Lower lobe of right lung (tissue), 2 donors: Measurements from ENCODE around the gene PACRG. TPM values are rescaled to one million over a fixed set of nuclear protein-coding genes. Genes with fewer than 3 reads are reported as not detected.
A peak's percentile ranks its signal among the peaks of the same experiment; 100 is the strongest.

Experiments used
- ATAC-seq, 2 donors: fragments of 200-7000 bp; cut with Tn5 transposase; one replicate each; pipeline ENCODE4 v1.9.1; 2020 to 2022; ENCODE audit warnings: mild to moderate bottlenecking in 2 of 2, moderate library complexity in 2 of 2
- DNase-seq: peaks from one replicate; pipeline ENCODE4 v3.0.0-alpha.2; 2020
- H3K27ac ChIP-seq: fragments of 200-600 bp; one replicate; pipeline ENCODE4 v1.8.0; 2022
- H3K27me3 ChIP-seq: fragments of 200-600 bp; one replicate; pipeline ENCODE4 v1.8.0; 2022; ENCODE audit warnings: low read depth
- H3K36me3 ChIP-seq: fragments of 200-600 bp; one replicate; pipeline ENCODE4 v1.8.0; 2022; ENCODE audit warnings: mild to moderate bottlenecking
- H3K4me1 ChIP-seq: fragments of 200-600 bp; one replicate; pipeline ENCODE4 v1.8.0; 2022
- H3K4me3 ChIP-seq: fragments of 200-600 bp; one replicate; pipeline ENCODE4 v1.8.0; 2022; ENCODE audit warnings: mild to moderate bottlenecking
- H3K9me3 ChIP-seq: fragments of 200-600 bp; one replicate; pipeline ENCODE4 v1.8.0; 2022
- intact Hi-C: fragments of 100-400 bp; cut with DNase I; formaldehyde crosslinking; loops from one replicate; pipeline ENCODE4 v1.11.0; 2022
- total RNA-seq: library from RNA; stranded (reverse); fragmentation: NEBNext Ultra II Directional; extraction: Animal tissue kit (Norgen Biotek cat#: 25700); gene quantifications from one replicate; pipeline ENCODE4 v1.2.1, GENCODE V29; 2021
- TF ChIP-seq, protein P1 (sequence below): fragments of 200-600 bp; IDR thresholded peaks from one replicate; pipeline ENCODE4 v1.8.0; 2022; ENCODE audit warnings: antibody characterized with exemption, mild to moderate bottlenecking
- donor health status: DM: no; HTN: yes; CAD: no; lungs with severe emphysema.

Gene PACRG
- total RNA-seq, 1 donor from 2014 or later = 5.5 TPM

DNA sequence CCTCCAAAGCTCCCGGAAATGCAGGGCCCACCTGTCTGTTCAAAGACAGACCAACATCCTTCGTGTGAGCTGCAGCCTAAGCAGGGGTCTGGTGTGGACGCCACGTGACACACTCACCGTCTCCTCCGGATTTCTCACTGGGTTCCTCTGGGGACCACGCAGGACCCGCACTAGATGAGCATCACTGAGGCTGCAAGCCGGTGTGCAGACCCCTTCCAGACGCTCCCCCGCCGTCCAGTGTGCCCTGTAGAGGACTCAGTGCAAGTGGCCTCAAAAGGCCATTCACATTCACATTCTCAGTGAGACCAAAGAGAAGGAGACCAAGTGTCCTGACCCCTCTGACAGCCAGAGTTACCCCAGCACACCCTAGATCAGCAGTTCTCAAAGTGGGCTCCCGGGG lies 595.5 kb downstream of the PACRG start:
- Histone ChIP-seq H3K27ac (no peak overlapping the region), H3K4me1 (peaks cover 20% of the 10 kb centered on the region), H3K27me3 (no peaks in the 10 kb centered on the region), H3K4me3 (no peak overlapping the region), H3K9me3 (no peaks in the 10 kb centered on the region), H3K36me3 (no peaks in the 10 kb centered on the region)
- intact Hi-C loops = no loop called here
- DNase-seq (no peak), ATAC-seq (no peak)
- TF ChIP-seq, protein P1, sequence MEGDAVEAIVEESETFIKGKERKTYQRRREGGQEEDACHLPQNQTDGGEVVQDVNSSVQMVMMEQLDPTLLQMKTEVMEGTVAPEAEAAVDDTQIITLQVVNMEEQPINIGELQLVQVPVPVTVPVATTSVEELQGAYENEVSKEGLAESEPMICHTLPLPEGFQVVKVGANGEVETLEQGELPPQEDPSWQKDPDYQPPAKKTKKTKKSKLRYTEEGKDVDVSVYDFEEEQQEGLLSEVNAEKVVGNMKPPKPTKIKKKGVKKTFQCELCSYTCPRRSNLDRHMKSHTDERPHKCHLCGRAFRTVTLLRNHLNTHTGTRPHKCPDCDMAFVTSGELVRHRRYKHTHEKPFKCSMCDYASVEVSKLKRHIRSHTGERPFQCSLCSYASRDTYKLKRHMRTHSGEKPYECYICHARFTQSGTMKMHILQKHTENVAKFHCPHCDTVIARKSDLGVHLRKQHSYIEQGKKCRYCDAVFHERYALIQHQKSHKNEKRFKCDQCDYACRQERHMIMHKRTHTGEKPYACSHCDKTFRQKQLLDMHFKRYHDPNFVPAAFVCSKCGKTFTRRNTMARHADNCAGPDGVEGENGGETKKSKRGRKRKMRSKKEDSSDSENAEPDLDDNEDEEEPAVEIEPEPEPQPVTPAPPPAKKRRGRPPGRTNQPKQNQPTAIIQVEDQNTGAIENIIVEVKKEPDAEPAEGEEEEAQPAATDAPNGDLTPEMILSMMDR = no peak

DNA sequence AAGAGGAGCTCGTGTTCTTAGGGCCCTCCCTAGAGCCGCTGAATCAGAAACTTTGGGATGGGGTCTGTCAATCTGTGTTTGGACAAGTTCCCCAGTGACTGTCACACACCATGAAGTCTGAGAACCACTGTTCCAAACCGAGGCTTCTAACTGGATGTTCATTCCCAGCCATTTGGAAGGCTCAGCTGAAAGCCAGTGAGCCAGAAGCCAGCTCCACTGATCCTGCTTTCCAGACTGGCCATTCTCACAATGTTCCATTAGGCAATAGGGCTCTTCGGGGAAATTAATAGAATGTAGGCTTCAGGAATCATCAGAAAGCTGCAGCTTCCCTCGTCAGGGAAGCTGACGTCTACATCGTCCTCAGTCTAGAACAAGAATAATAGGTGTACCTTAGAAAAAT lies 595.9 kb downstream of the PACRG start:
- DNase-seq (no peak), ATAC-seq (no peak)
- Histone ChIP-seq H3K27me3 (no peaks in the 10 kb centered on the region), H3K4me3 (no peak overlapping the region), H3K36me3 (no peaks in the 10 kb centered on the region), H3K4me1 (peaks cover 20% of the 10 kb centered on the region), H3K27ac (no peak overlapping the region), H3K9me3 (no peaks in the 10 kb centered on the region)
- TF ChIP-seq, protein P1 = no peak
- intact Hi-C loops = no loop called here

DNA sequence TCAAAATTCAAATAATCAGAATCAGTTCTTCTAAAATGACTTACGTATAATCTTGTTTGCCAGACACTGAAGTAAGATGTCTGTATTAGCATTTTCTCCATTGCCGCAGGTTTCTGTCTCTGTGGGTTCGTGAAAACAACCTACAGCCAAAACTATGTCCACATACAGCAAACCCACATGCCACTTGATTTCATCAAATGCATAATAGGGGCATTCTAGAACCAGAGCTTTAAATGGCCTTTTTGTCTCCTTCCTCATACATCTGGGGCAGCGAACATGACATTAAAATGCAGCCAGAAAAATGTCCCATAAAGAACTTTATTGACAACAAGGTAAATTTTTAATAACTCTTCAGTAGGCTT lies 596.5 kb downstream of the PACRG start:
- Histone ChIP-seq H3K4me1 (peaks cover 20% of the 10 kb centered on the region), H3K27me3 (no peaks in the 10 kb centered on the region), H3K36me3 (no peaks in the 10 kb centered on the region), H3K9me3 (no peaks in the 10 kb centered on the region), H3K4me3 (no peak overlapping the region), H3K27ac (no peak overlapping the region)
- intact Hi-C loops = no loop called here
- DNase-seq = no peak
- ATAC-seq = no peak
- TF ChIP-seq, protein P1 = no peak

DNA sequence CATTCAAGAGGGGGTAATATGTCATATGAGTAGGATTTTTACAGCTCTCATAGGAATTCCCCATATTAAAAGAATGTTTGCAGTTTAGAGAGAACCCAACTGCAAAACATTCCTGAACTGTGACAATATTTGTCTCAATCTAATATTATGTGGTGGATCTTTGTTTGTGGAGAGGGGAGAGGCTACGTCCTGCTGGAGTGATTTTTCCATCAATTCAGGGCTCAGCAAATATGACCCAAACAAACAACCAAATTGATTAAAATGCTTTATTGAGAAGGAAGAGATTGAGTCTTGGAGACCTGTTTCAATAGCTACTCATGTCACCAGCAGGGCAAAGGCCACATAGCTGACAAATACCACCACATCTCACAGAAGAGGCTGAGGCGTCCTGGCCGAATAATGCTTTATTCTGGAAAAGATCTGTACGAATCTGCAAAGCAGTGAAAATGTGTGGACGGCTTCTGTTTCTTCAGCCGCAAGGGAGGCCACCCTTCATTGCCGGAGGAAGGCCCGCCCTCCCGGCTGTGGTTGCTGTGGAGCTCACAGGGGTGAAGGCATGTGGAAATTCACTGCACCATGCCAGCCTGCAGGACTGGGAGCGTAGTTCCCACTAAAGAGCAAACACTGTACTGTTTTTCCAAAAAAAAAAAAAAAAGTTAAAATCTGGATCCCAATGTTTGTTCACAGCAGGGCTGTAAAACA lies 597.1 kb downstream of the PACRG start:
- no peaks in the 10 kb centered on the region for H3K27me3 ChIP-seq
- peak overlapping the region; percentile 26 for H3K27ac ChIP-seq
- H3K4me1 ChIP-seq = peaks cover 20% of the 10 kb centered on the region
- no peaks in the 10 kb centered on the region for H3K36me3 ChIP-seq
- ATAC-seq = peak; percentile 73 to 78
- intact Hi-C loops = no loop called here
- TF ChIP-seq, protein P1 = no peak
- DNase-seq = peak; percentile 67
- no peaks in the 10 kb centered on the region for H3K9me3 ChIP-seq
- H3K4me3 ChIP-seq = no peak overlapping the region

DNA sequence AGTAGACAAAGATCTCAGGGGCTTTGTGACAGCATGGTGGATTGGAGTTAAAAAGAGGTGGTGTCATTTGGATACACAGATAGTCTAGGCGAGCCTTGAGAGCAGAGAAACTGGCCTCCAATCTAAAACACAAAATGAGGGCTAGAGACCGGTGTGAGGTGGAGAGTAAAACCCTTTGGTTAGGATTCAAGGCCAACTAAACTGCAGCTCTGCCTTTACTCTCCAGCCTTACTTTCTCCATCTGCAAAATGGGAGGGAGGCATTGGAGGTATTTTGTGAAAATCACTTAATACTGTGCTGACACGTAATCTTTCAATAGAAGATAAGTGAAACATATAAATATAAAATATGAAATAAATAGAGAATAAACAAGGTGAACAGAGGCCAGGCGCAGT lies 597.6 kb downstream of the PACRG start:
- H3K36me3 ChIP-seq = no peaks in the 10 kb centered on the region
- H3K9me3 ChIP-seq = no peaks in the 10 kb centered on the region
- intact Hi-C loops = no loop called here
- ATAC-seq = no peak
- peak overlapping the region; percentile 26 for H3K27ac ChIP-seq
- no peak for DNase-seq
- TF ChIP-seq, protein P1 = no peak
- H3K4me1 ChIP-seq = peaks cover 20% of the 10 kb centered on the region
- no peaks in the 10 kb centered on the region for H3K27me3 ChIP-seq
- no peak overlapping the region for H3K4me3 ChIP-seq
